DMS53 treated with DMSO at 0.1 percent for 48 hours (cell line): ENCODE measurements around the gene PNPLA6.

Experiments
- DNase-seq: peaks from one replicate; lab custom pipeline; 2025; ENCODE audit not compliant: unreplicated experiment; lab: John Stamatoyannopoulos, UW

Gene PNPLA6

DNA sequence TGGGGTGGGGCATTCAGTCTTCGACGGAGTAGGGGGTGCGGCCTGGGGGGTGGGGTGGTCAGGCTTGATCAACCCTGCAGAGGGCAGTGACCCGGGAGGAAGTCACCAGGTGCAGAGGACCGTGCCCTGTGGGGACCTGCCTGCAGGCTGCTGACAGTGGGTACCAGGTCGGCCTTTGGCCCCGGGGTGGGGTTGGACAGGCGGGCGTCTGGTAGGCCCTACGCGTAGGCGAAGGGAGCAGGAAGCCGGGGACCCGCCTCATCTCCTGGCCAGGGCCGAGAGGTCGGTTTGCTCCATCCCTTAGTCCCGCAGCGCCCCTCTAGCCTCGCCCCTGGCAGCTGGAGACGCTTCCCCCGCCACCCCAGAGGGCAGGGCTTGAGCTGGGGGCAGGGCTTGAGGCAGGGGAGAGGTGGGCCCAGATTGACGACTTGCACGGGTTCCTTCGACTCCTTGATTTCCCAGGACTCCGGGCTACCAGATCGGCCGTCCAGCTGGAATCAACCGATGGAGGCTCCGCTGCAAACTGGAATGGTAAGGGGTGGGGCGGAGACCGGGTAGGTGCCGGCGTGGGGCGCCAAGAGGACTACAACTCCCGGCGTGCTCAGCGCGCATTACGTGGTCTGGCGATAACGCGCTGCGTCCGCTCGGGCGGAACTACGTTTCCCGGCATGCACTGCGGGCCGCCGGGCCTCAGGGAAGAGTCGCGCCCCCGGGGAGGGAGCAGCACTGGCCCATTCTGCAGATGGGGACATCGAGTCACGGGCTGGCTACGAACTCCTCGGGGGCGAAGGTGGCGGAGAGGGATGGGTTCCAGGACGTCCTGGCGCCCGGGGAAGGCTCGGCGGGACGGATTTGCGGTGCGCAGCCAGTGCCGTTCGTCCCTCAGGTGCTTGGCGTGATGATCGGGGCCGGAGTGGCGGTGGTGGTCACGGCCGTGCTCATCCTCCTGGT is at the start of gene PNPLA6:
TSS of gene PNPLA6 (plus strand) at position 671 of the 951 bp plus-strand sequence. CDS start at position 743, 72 bp downstream.
- DNase-seq: peak; percentile 79

DNA sequence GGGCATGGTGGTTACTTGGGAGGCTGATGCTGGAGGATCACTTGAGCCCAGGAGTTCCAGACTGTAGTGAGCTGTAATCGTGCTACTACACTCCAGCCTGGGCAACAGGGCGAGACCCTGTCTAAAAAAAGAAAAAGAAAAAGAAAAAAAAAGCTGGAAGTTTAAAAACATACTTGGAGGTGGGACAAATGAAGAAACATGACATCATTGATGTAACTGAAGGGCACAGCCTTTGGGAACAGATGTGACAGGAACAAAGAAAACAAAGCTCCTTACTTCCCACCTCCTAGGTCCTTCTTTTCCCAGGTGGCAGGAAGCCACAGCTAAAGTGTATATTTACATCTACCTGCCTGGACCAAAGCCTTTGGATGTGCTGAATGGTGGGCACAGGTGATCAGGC is 48.6 kb upstream of the PNPLA6 start:
- no peak for DNase-seq

DNA sequence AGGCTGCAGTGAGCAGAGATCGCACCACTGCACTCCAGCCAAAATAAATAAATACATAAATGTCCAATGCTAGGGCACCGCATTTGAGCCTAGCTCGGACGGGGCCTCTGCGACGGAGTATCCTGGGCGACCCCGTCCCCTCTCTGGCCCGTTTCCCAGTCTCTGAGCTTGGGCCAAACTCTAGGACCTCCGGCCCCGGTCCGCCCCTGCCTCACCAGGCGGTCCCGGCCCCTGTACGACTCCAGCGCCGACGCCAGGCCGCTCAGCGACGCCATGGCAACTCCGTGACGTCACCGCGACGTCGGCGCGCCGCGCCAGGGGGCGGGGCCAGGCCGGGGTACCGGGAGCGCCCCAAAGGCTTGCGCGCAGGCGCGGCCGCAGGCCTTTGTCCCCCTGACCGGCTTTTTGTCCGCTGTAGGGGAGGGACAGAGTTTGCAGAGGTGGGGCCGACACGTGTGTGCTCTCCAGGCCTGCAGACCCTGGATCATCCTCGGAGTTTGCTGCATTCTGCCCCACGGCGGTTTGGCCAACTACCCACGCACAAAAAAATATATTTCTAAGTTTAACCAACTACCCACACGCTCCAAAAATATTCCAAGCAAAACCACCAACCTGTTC is 46.7 kb upstream of the PNPLA6 start, which contains the start of gene PEX11G:
TSS of gene PEX11G (minus strand) at position 300 of the 618 bp plus-strand sequence. CDS start at position 275, 25 bp downstream.
- peak; percentile 69 for DNase-seq

DNA sequence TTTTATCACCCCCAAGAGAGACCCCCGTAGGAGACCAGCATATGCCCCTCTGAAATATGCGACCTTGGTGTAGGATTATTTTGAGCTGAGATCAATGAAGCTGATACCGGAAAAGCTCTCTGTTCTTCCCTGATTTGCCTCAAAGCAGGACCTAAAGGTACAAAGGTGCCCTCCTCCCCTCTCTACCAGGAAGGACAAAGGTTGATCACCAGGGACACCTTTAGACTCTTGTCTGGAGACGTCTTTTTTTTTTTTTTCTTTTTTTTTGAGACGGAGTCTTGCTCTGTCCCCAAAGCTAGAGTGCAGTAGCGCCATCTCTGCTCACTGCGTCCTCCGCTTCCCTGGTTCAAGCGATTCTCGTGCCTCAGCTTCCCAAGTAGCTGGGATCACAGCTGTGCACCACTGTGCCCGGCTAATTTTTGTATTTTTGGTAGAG is 45.9 kb upstream of the PNPLA6 start:
- no peak for DNase-seq

DNA sequence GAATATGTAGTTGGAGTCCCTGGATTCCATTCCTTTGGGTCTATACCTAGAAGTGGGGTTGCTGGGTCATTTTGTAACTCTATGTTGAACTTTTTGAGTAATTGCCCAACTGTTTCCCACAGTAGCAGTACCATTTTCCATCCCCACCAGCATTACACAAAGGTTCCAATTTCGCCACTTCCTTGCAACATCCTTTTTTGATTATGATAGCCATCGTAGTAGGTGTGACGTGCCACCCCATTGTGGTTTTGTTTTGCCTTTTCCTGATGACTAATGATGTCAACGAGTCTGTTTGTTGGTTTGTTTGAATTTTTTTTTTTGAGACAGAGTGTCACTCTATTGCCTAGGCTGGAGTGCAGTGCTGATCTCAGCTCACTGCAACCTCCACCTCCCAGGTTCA is 43.4 kb upstream of the PNPLA6 start:
- no peak for DNase-seq

DNA sequence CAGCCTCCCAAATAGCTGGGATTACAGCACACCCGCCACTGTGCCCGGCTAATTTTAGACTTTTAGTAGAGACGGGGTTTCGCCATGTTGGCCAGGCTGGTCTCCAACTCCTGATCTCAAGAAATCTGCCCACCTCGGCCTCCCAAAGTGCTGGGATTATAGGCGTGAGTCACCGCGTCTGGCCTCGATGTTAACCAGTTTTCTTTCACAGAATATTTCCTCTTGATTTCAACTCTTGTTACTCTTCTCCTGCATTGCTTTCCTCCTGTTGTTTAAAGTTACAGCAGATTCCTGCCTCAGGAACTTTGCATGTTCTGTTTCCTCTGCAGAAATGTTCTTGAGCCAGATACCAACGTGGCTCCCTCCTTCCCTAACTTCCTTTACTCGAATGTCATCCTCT is 43.0 kb upstream of the PNPLA6 start:
- DNase-seq: no peak

DNA sequence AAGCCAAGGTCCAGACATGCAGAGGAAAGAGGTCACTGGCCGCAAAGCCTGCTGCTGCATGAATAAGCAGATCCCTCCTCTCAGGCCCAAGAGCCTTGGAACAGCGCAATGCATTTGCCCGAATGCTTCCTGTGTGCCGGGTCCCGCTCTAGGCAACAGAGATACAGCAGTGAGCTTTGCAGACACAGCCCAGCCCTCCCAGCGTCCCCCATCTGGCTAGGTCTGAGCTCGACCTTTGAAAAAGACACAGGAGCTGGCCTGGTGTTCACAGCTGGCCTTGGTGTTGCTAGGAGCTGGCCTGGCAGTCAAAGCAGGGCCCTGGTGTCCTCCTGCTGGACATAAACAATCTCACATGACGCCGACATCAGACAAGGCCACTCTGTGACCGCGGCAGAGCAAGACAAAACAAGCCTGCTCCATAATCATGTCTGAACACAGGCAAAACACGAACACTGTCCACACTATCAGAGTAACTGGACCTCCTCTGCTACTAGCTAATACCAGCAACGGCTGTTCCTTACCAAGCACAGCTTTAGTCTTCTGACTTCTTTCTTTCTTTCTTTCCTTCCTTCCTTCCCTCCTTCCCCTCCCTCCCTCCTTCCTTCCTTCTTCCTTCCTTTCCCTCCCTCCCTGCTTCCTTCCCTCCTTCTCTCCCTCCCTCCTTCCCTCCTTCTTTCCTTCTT is 41.0 kb upstream of the PNPLA6 start:
- no peak for DNase-seq

DNA sequence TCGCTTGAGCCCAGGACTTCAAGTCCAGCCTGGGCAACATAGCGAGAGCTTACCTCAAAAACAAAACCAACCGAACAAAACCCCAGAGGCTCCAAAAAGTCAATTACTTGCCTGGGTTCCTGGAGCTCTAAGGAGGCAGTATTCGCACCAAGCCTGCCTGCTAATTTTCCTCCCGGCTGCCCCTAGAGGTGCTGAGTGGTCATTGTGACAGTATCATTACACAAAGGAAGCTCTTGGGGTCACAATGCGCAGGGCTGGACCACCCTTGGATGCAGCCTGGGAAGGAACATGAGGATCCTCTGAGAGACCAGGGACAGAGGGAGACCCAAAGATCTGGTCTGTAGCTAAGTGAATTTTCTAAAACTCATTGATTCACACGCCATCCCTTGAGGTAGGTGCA is 38.2 kb upstream of the PNPLA6 start:
- DNase-seq: no peak

DNA sequence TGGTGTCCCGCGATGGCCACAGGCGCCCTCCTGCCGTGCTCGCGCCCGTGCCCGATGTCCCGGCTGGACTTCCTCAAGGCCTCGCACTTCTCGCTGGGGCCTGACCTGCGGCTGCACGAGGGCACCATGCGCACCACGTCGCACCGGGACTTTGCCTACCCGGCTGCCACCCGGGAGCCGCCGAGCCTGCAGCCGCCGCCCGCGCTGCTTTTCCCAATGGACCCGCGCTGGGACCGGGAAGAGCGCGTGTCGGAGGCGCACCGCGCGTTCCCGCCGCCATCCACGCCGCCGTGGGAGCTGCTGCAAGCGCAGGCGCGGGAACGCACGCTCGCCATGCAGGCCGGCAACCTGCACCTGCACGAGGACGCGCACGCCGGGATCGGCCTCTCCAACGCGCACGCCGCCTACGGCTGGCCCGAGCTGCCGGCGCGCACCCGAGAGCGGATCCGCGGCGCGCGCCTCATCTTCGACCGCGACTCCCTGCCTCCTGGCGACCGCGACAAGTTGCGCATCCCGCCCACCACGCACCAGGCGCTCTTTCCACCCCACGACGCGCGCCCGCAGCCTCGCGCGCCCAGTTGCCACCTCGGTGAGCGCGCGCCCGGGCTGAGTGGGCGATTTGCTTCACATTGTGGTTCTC is 34.6 kb upstream of the PNPLA6 start:
- DNase-seq: peak; percentile 58

DNA sequence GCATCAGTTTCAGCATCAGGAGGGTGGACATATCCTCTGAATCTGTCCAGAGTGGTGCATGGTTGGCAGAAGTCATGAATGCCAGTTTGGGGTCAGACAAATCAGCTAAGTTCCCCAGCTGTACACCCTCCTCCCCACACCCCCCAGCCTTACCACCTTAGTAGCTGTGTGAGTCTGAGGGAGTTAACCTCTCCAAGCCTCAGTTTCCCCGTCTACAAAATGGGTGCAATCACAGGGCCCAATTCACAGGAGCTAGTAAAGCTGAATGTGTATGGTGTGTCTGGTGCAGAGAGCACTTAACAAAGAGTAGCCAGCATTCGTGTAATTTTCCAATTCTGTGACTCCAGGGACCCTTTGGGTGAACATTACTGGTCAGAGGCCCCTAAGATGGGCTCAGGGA is 33.0 kb upstream of the PNPLA6 start:
- DNase-seq: no peak

DNA sequence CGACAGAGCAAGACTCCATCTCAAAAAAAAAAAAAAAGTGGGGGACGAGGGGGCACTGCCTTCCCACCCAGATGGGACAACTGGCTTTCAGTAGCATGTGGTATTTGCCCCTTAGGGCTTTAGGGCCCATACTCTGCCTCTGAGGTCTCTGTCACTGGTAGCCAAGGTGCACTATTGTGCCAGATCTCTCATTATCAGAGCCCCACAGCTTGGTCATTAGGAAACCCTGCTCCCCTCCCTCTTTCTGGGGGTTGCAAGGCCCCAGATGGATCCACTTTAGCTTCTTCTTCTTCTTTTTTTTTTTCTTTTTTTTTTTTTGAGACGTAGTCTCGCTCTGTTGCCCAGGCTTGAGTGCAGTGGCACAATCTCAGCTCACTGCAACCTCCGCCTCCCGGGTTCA is 30.8 kb upstream of the PNPLA6 start:
- no peak for DNase-seq

DNA sequence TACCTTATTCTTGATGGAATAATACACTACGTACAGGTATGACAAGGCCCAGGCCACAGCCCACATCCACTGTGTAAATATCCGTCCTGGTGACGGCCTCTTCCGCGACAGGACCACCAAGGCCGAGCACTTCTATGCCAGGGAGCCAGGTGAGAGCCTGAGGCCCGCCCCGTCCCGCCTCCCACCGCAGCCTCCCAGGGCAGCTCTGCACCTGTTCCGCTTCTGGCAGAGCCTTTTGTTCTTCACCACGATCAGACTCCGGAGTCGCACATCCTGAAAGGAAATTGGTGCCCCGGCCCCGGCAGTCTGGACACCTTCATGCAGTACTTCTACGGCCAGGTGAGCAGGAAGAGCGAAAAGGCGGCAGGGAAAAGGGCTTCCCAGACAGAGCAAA is 30.2 kb upstream of the PNPLA6 start:
- DNase-seq: peak; percentile 46

DNA sequence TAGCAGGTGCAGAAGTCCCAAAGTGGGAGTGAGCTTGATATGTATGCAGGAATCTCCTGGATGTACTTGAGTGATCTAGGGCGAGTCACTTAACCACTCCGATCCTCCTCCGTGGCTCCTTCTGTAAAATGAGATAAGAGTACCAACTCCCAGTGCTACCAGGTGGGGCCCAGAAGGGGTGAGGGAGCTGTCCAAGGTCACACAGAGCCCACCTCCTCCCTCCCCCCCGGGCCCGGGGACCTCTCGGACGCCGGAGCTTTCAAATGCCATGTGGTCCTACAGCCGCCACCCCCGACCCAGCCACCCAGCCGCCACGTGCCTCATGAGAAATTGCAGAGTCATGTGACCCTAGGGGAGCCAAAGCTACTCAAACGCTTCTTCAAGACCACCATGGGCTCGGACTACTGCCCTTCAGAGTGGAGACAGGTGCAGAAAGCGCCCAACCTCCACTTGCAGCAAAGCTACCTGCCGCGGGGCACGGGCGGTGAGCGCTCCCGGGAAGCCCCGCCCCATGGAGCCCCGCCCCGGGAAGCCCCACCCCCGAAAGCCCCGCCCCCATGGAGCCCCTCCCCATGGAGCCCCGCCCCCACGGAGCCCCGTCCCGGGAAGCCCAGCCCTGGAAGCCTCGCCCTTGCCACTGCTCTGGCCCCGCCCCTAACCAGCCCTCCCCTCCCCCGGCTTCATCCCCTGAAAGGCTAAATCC is 29.7 kb upstream of the PNPLA6 start:
- DNase-seq: peak; percentile 38

DNA sequence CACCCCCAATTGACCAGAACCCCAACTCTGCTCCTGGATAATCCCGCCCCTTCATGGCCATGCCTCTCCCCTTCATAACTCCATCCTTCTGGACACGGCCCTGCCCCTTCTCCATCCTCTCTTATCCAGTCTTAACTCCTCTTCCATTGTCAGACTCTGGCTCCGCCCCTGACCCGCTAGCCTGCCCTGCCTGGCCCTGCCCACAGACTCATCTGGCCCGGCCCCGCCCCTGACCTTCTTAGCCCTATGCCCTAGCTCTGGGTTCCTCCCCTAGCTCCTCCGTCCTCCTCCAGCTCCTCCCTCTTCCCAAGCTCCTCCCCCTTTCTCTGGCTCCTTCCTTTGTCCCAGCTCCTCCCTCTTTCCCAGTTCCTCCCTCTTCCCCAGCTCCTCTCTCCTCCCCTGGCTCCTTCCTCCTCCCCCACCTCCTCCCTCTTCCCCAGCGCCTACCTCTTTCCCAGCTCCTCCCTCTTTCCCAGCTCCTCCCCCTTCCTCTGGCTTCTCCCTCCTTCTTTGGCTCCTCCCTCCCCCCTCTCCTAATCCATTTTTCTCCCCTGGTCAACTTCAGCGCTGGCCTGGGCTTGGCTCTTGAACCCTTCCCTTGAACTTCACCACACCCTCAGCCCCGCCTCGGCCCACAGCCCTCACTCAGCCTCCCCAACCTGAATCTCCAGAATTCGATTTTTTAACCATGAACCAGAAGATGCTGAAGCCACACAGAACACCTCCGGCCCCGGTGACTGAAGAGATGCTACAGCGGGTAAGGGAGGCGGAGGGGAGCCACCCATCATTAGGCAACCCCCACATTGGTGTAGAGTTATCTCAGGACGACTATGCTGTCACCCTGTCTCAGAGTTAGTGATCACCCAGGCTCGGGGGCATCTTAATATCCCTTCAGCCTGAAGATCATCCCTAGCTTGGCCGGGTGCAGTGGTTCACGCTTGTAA is 28.9 kb upstream of the PNPLA6 start:
- peak; percentile 45 for DNase-seq

DNA sequence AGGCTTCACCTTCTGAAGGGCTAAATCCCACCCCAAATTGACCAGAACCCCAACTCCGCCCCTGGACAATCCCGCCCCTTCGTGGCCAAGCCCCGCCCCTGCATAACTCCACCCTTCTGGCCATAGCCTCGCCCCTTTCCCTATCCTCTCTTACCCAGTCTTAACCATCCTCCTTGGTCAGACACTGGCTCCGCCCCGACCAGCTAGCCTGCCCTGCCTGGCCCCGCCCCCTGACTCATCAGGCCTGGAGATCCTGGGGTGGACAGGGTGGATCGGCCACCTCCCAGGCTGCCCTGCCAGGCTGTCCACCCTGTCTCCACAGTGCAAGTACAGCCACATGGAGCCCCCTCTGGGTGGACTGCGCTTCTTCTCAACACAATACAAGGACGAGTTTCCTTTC is 27.6 kb upstream of the PNPLA6 start:
- no peak for DNase-seq

DNA sequence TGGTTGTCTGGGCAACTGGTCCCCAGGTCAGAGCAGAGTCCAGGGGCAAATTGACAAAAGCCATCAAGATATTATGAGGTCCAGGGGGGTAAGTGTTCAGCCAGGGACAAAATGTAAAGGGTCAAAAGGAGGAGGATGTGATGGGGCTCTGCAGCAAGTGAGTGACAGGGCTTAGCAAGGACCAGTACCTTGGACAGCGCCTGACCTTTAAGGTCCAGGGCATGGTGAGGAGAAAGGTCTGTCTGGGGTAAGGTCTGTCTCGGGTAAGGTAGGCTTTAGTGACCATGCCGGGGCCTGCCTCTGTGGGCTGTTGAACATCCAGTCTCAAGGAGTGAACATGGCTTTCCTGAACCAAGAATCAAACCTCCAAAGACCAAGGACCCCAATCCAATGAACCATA is 25.9 kb upstream of the PNPLA6 start:
- no peak for DNase-seq

DNA sequence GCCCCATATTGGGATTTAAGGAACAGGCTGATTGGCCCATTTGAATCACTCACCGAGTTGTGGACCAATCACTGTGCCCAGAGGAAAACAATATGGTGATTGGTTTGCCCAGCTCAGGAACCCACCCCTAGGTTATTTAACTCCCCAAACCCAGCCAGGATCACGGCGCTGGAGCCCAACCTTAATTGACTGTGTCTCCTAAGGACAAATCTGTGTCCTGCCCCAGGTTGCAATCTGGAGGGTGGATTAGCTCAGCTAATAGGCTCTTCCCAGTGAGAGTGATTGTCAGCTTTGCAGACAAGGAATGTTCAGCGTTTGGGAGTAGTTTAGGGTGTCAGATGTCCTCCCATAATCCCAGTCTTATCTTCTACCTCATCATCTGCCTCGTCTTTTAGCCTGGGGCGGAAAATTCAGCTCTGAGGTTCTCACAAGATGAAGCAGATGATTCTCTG is 23.1 kb upstream of the PNPLA6 start:
- DNase-seq: no peak

DNA sequence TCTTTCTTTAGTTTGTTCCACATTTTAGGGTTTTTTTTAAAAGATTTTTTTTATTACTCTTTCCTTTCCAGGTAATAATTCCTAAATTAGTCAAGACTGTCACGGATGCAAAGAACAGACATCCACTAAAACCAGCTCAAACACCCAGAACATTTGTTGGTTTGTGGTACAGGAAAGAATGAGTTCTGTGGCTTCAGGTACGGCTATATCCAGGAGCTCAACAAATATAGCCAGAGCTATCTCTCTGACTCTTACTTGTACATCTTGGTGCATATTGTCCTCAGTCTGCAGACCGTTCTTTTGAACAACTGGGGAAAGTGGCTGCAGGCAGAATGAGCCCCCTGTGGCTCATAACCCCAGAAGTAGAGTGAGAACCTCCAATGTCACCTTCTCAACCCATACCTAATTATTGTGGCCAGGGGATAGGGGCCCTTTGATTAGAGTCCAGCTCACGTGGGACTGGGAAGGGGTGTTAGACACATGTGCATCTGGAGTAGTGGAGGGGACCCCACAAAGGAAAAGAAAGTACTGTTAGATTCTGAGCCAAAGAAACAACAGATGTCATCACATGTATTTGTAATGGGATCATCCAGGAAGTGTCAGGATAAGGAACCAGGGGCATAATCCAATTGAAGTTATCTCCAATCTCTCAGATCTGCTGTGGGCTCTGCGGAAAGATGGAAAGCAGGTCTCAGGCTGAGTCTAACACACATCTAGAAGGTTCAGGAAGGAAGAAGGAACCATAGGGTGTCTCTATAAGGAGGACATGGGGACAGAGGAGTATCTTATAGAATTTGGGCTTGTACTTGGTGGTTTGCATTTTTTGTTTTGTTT is 21.5 kb upstream of the PNPLA6 start:
- no peak for DNase-seq
